Breast epithelium (tissue), 4 donors: ENCODE data around the gene CUBN. TPM values are rescaled to one million over a fixed set of nuclear protein-coding genes. Genes with fewer than 3 reads are reported as not detected.
A peak's percentile ranks its signal among the peaks of the same experiment; 100 is the strongest.

Experiments
- DNase-seq, 2 donors: peaks; one replicate each; pipeline ENCODE4 v3.0.0-alpha.2; 2019; ENCODE audit warnings: low spot score in 2 of 2
- H3K27ac ChIP-seq, 2 donors: fragments of 200-600 bp; sonication (generic) in 1 of 2; one replicate each; pipeline ENCODE4 v1.5.1; 2016 to 2019; ENCODE audit warnings: mild to moderate bottlenecking in 1 of 2
- H3K27me3 ChIP-seq, 2 donors: fragments of 200-600 bp; sonication (generic) in 1 of 2; one replicate each; pipeline versions ENCODE4 v1.5.1 to v1.6.0; 2017 to 2019; ENCODE audit warnings: control low read depth in 1 of 2, mild to moderate bottlenecking in 1 of 2
- H3K36me3 ChIP-seq: fragments of 200-600 bp; one replicate; pipeline ENCODE4 v1.5.1; 2019
- H3K4me1 ChIP-seq, 2 donors: fragments of 200-600 bp; sonication (generic); one replicate each; pipeline ENCODE4 v1.5.1; 2016 to 2019; ENCODE audit warnings: control low read depth in 1 of 2
- H3K4me3 ChIP-seq, 3 donors: fragments of 200-600 bp; sonication (generic); 1 replicate in 2 of 3; 2 replicates in 1 of 3; pipeline ENCODE4 v1.5.1; 2016 to 2019; ENCODE audit warnings: mild to moderate bottlenecking in 3 of 3, moderate library complexity in 2 of 3
- H3K9me3 ChIP-seq, 2 donors: fragments of 200-600 bp; sonication (generic) in 1 of 2; one replicate each; pipeline ENCODE4 v1.5.1; 2016 to 2019; ENCODE audit warnings: control low read depth in 1 of 2
- POLR2A ChIP-seq: fragments of 450-650 bp; IDR thresholded peaks from one replicate; pipeline ENCODE4 v1.6.1; 2016; ENCODE audit warnings: antibody characterized with exemption, mild to moderate bottlenecking, moderate library complexity
- POLR2AphosphoS5 ChIP-seq, 3 donors: sonication (generic); formaldehyde crosslinking; IDR thresholded peaks; one replicate each; pipeline ENCODE4 v1.6.1; 2017; ENCODE audit warnings: antibody characterized with exemption in 3 of 3
- intact Hi-C: fragments of 100-400 bp; cut with DNase I; formaldehyde crosslinking; loops from one replicate; pipeline ENCODE4 v1.15.1; 2023; ENCODE audit warnings: low total_unique reads
- total RNA-seq, 3 donors: library from RNA; depleted of rRNA; stranded (reverse); fragments of >200 nt; gene quantifications; one replicate each; pipeline ENCODE4 v1.1.0, GENCODE V29; 2016
- TF ChIP-seq, protein P1 (sequence below), 3 donors: fragments of 450-650 bp; IDR thresholded peaks; one replicate each; pipeline ENCODE4 v1.5.1; 2016 to 2017; ENCODE audit warnings: antibody characterized with exemption in 3 of 3, mild to moderate bottlenecking in 3 of 3, moderate library complexity in 3 of 3

Gene CUBN
- total RNA-seq, 3 donors from 2014 or later: 1.6 to 5.7 (median 5.0) TPM

DNA sequence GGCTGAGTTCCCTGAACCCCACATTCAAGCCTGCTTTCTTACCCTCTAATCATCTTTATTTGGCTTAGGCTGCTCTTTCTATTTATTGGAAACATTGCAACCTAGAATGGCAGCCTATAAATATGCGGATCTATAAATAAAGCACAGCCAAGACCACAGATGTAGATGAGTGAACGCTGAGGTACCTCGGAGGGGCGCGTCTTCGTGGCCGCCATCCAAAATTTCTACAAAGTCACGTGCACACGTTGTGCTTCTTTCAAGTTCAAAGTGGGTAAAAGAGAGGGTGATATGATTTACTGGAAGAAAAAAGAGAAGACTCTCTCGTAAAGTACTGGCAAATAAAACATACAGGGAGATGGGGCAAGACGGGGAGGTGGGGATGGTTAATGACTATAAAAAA lies 179.8 kb downstream of the CUBN start:
- H3K9me3 ChIP-seq: no peaks in the 10 kb centered on the region
- H3K4me1 ChIP-seq: no peaks in the 10 kb centered on the region
- H3K27me3 ChIP-seq: no peaks in the 10 kb centered on the region
- TF ChIP-seq POLR2A (no peak), POLR2AphosphoS5 (IDR thresholded peaks at IDR 0.05) (no peak)
- TF ChIP-seq, protein P1, sequence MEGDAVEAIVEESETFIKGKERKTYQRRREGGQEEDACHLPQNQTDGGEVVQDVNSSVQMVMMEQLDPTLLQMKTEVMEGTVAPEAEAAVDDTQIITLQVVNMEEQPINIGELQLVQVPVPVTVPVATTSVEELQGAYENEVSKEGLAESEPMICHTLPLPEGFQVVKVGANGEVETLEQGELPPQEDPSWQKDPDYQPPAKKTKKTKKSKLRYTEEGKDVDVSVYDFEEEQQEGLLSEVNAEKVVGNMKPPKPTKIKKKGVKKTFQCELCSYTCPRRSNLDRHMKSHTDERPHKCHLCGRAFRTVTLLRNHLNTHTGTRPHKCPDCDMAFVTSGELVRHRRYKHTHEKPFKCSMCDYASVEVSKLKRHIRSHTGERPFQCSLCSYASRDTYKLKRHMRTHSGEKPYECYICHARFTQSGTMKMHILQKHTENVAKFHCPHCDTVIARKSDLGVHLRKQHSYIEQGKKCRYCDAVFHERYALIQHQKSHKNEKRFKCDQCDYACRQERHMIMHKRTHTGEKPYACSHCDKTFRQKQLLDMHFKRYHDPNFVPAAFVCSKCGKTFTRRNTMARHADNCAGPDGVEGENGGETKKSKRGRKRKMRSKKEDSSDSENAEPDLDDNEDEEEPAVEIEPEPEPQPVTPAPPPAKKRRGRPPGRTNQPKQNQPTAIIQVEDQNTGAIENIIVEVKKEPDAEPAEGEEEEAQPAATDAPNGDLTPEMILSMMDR (IDR thresholded peaks at IDR 0.05): no peak
- H3K27ac ChIP-seq: no peak overlapping the region
- no peak for DNase-seq
- no peak overlapping the region for H3K4me3 ChIP-seq
- intact Hi-C loops: no loop called here
- H3K36me3 ChIP-seq: no peaks in the 10 kb centered on the region

DNA sequence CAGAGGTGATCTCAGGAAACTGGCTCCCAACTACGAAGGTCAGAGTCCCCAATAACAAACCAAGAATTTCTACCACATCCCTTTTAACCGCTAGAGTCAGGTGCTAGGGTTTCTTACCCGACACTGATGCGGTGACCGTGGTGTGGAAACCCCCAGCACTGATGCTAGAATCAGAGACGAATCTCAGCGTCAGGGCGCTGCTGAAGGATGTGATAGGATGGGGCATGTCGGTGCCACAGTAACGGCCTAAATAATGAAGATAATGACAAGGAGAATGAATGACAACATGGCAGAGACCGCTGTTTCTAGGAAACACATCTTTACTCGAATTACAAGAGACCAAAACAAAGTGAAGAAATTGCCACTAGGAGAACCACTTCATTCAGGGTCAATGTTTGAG lies 181.2 kb downstream of the CUBN start:
- intact Hi-C loops: no loop called here
- TF ChIP-seq POLR2A (no peak), POLR2AphosphoS5 (IDR thresholded peaks at IDR 0.05) (no peak)
- TF ChIP-seq, protein P1 (IDR thresholded peaks at IDR 0.05): no peak
- H3K27ac ChIP-seq: no peak overlapping the region
- no peaks in the 10 kb centered on the region for H3K27me3 ChIP-seq
- H3K9me3 ChIP-seq: no peaks in the 10 kb centered on the region
- DNase-seq: no peak
- no peak overlapping the region for H3K4me3 ChIP-seq
- H3K36me3 ChIP-seq: no peaks in the 10 kb centered on the region
- H3K4me1 ChIP-seq: no peaks in the 10 kb centered on the region

DNA sequence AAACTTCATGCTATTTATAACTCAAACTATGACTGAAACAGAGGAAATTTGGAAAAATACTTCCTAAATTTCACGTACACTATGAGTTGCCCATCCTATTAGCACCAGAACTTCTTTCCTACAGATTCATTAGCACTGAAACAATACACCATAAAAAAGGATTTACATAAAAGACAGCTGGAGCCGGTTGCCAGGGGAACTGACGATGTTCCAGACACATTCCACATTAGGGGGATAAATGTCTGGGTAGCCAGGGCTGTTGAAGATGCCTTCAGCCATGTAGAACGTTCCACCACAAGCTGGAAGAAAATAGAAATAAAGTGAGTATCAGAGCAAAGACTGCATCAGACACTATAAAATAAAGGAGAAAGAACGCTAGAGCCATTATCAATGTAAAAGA lies 182.5 kb downstream of the CUBN start:
- H3K4me3 ChIP-seq: no peak overlapping the region
- H3K4me1 ChIP-seq: no peaks in the 10 kb centered on the region
- TF ChIP-seq, protein P1 (IDR thresholded peaks at IDR 0.05): no peak
- TF ChIP-seq POLR2AphosphoS5 (IDR thresholded peaks at IDR 0.05): no peak
- no peak for TF ChIP-seq POLR2A
- H3K27ac ChIP-seq: no peak overlapping the region
- H3K9me3 ChIP-seq: no peaks in the 10 kb centered on the region
- intact Hi-C loops: no loop called here
- no peaks in the 10 kb centered on the region for H3K36me3 ChIP-seq
- no peak for DNase-seq
- no peaks in the 10 kb centered on the region for H3K27me3 ChIP-seq

DNA sequence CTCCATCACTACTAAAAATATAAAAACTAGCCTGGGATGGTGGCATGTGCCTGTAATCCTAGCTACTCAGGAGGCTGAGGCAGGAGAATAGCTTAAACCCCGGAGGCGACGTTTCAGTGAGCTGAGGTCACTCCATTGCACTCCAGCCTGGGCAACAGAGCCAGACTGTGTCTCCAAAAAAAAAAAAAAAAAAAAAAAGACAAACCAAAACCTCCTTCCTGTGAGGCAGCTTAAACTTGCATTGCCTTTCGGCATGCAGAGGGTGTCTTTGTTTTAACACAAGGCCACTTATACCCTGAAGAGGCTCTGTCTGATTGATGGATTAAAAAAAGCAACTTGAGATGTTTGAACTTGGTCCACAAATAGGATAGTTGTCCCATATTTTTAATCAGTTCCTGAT lies 184.0 kb downstream of the CUBN start:
- DNase-seq: no peak
- intact Hi-C loops: no loop called here
- H3K27ac ChIP-seq: peak overlapping the region; percentile 38 to 45
- no peaks in the 10 kb centered on the region for H3K4me1 ChIP-seq
- TF ChIP-seq, protein P1 (IDR thresholded peaks at IDR 0.05): no peak
- TF ChIP-seq POLR2A (no peak), POLR2AphosphoS5 (IDR thresholded peaks at IDR 0.05) (no peak)
- H3K27me3 ChIP-seq: no peaks in the 10 kb centered on the region
- H3K36me3 ChIP-seq: no peaks in the 10 kb centered on the region
- H3K4me3 ChIP-seq: no peak overlapping the region
- H3K9me3 ChIP-seq: no peaks in the 10 kb centered on the region

DNA sequence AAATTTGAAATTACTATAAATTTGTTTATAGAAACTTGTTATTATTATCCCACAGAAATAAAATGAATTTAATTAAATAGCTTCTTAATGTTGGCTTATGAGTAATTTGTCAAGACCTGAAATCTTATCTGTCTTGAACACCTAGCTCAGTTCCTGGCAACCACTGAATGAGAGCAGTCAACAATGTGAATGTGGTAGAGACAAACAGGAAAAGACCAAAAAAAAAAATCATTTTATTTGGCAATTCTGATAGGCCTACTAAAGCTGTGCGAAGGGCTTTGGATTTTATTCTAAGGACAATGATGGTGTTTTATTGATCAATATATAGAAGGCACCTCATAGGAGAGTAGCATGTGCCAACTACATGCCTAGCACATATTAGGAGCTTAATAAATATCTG lies 184.6 kb downstream of the CUBN start:
- no peak overlapping the region for H3K4me3 ChIP-seq
- TF ChIP-seq, protein P1 (IDR thresholded peaks at IDR 0.05): no peak
- TF ChIP-seq POLR2A: no peak
- TF ChIP-seq POLR2AphosphoS5 (IDR thresholded peaks at IDR 0.05): no peak
- H3K27me3 ChIP-seq: no peaks in the 10 kb centered on the region
- peak overlapping the region; percentile 38 to 45 for H3K27ac ChIP-seq
- intact Hi-C loops: no loop called here
- no peak for DNase-seq
- no peaks in the 10 kb centered on the region for H3K9me3 ChIP-seq
- H3K36me3 ChIP-seq: no peaks in the 10 kb centered on the region
- no peaks in the 10 kb centered on the region for H3K4me1 ChIP-seq
